ENCODE data around the gene FANCL.
"Not testable (repeated sequence)": the region's sequence is repeated elsewhere in the genome, so short reads cannot be mapped to it uniquely, and the experiment has no call there.

FANCL gene

DNA sequence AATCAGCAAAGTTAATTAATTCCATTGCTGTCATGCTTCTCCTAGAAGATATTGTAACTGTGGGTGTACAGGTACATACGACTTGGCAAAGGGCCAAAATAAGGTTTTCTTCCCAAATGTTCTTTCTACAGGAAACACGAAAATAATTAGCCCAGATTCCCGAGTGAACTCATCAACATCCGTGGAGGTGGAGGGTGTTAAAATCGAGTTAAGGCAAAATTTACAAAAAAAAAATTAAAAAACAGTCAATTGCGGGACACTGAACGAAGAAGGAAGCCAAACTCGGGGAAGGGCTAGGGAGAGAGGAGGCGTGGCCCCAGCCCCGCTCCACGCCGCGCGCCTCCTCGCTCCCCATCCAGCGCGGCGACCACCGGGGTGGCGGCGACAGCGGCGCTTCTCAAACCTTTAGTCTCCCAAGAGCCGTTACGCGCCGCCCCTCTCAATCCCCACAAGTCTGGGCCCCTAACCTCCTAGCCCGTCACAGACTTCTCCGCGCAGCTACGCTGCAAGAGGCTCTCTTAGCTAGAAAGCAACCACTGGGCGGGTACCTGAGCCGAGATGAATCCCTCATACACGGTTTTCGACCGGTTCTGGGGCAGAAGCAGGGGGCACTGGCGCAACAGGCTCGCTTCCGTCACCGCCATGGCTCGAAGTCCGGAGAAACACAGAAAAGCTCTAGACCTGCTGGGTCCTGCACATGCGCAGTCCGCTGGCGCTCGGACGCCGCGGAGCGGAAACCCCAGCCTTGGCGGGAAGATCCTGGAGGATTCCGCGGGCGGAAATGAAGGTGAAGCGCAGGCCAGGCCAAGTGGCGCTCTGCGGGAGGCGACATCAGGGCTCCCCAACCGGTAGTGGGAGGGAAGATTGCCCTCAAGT is at the start of gene FANCL:
TSS of gene FANCL (minus strand) at position 656 of the 876 bp plus-strand sequence. CDS start at position 644, 12 bp downstream.
- DNase-seq (ENCODE audit: low spot score) (peak; percentile 82), FAIRE-seq (peak; percentile 7)

DNA sequence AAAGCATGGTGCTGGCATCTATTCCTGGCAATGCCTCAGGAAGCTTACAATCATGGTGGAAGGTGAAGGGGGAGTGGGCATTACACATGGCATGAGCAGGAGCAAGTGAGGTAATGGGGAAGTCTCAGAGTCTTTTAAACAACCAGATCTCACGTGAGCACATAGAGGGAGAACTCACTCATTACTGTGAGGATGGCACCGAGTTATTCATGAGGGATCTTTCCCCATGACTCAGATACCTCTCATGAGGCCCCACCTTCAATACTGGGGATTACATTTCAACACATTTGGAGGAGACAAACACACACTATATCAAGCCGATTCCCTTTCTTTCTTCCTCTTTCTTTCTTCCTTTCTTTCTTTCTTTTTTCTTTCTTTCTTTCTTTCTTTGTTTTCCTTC is 47.9 kb upstream of the FANCL start:
- DNase-seq (ENCODE audit: low spot score) (no peak), FAIRE-seq (no peak)

DNA sequence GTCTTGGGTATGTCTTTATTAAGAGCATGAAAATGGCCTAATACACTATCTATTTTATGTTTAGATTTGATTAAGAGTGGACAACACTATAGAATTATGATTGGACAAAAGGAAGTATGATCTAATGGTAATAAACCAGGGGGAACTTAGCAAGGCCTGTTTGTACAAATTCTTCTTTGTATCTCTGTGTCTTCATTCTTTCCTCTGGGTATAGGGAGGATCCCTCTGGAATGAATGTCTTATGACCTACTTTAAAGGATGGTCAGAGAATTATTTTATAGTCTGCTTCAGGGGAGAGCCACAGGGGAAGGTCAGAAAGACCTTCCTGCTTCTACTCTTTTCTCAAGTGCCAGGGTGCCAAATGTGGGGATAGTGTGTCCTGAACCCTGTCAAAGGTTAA is 42.8 kb upstream of the FANCL start:
- DNase-seq (ENCODE audit: low spot score), result no peak
- FAIRE-seq, result no peak

DNA sequence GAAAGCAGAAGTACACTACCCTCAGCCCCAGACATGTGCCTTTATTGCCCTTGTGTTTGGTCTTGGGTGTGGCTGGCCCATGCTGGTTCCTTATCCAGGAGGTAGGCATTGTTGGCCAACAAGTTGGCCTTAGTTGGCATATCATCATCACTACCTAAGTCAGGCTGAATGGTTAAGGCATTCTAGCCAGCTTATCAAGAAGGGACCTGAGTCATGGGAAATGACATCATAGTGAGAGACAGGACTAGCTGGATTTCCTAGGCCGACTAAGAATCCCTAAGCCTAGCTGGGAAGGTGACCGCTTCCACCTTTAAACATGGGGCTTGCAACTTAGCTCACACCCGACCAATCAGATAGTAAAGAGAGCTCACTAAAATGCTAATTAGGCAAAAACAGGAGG is 34.0 kb upstream of the FANCL start:
- not testable (repeated sequence) for FAIRE-seq; DNase-seq (ENCODE audit: low spot score)

DNA sequence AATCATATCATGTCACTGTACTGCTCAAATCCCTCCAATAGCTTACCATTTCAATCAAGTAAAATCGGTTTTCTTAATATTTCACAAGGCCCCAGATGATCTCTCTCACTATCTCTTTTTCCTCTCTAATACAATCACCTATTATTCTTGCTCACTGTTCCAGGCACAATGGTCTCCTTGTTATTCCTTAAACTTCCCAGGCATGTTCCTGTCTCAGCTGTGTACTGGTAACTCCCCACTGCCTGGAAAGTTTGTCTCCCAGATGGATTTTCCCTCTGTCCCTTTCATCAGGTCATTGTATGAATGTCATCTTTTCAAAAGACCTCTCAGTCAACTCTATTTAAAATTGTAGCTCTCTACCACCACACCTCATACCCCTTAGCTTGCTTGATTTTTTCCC is 30.7 kb upstream of the FANCL start:
- FAIRE-seq, result no peak
- DNase-seq (ENCODE audit: low spot score), result no peak

DNA sequence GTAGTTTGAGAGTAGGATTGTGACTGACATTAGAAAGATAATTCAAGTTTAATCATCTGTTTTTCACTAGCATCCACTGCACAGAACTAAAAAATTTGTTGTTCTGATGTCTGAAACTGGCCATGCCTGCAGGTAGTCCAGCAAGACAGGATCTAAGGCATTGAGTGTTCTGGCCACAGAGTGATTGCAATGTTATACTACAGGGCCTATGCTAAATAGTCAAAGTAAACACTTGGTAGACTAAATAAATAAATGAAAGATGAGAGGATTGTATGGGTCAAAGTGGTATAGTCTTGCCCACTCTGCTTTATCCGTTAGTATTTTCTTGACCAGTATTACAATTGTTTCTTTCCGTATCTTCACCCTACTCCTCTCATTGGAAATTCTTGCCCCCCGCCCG is 27.6 kb upstream of the FANCL start:
- no peak for FAIRE-seq
- DNase-seq (ENCODE audit: low spot score), result no peak

DNA sequence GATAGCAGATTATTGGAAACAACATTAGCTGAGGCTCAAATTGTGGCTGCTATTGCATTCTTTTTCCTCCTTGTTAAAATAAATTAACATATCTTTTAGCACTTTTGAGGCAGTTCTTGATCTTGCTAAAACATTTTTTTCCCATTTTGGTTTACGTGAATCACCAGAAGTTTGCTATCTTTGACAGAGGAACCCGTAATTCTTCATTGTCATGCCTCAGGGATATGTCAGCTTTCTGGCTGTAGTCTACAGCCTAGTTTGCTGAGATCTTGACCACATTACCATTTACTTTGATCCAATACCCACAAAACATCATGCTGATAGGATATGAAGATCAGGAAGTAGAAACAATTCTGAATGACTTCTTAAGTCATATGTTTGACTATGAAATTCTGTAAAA is 25.1 kb upstream of the FANCL start:
- DNase-seq (ENCODE audit: low spot score) (no peak), FAIRE-seq (no peak)

- no peak for DNase-seq (ENCODE audit: low spot score)
These were observed 20.1 kb upstream of the FANCL start for GRCh38 chr2:58261209-58261608.

GRCh38 chr2:58258456-58258855 is 17.3 kb upstream of the FANCL start:
- not testable (repeated sequence) for DNase-seq (ENCODE audit: low spot score); FAIRE-seq

More at GRCh38 chr2:58261209-58261608, 20.1 kb upstream of the FANCL start:
- FAIRE-seq, result no peak

- not testable (repeated sequence) for DNase-seq (ENCODE audit: low spot score); FAIRE-seq
These were observed 10.4 kb upstream of the FANCL start for GRCh38 chr2:58251331-58252201.

- DNase-seq (ENCODE audit: low spot score) (no peak), FAIRE-seq (no peak)
These were observed 380 bp upstream of the FANCL start for GRCh38 chr2:58241546-58241864.

- DNase-seq (ENCODE audit: low spot score) (no peak), FAIRE-seq (no peak)
These were observed 1.7 kb downstream of the FANCL start for GRCh38 chr2:58239243-58239925.

DNA sequence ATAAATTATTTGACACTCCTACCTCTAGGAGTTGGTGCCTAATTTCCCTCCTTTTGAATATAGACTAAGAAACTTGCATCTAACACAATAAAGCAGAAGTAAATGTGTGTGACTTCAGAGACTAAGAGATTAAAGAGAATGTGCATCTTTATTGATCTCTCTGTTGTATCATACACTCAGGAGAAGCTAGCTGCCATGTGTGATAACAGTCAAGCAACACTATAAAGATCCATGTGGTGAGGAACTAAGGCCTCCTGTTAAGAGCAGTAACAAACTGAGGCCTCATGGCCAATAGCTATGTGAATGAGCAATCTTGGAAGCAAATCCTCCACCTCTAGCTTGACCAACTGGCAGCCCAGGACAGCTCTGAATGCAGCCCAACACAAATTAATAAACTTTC is 3.4 kb downstream of the FANCL start:
- FAIRE-seq, result no peak
- DNase-seq (ENCODE audit: low spot score), result no peak

DNA sequence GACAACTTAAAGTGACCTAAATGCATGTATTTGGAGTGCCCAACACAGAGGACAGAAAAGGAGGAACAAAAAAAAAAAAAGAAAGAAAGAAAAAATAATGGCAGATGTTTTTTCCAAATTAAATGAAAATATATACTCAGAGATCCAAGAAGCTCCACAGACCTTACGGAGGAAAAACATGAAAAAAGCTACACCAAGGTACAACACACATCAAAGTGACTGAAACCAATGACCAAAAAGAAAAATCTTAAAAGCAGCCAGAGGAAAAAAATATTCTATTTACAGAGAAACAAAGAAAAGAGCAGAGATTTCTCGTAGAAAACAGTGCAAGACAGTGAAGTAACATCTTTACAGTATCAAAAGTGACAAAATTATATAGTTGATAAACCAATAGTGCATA is 5.1 kb downstream of the FANCL start:
- DNase-seq (ENCODE audit: low spot score) (no peak), FAIRE-seq (no peak)

DNA sequence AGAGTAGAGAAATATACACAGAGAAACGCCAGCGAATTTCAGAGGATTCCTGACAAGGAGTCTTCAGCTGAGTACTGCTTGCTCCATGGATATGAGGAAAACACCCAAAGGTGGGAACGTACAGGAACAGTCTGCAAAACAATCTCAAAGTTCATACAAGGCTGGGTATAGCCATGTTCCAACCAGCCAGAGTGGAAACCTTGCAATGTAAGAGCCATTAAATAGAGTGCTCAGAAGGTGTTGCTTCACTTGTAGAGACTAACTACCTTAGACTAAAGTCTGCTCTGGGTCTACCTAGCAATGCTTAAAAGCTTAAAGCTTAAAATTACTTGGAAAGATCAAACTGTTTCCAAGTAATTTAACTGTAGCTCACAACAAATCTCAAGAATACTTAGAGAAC is 6.0 kb downstream of the FANCL start:
- FAIRE-seq (no peak), DNase-seq (ENCODE audit: low spot score) (no peak)

DNA sequence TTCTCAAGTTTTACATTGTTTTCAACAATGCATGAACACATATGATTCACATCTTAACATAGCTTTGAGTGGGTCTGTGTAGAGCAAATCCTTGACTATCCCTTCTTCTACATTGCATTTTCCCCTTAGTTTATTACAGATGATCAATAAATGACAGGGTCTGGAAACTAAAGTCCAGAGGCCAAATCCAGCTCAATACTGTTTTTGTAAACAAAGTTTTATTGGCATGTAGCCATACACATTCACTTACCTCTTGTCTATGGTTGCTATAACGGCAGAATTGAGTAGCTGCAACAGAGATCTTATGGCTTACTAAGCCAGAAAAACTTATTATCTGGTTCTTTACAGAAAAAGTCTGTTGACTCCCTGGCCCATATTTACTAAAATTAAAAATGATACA is 12.8 kb downstream of the FANCL start:
- DNase-seq (ENCODE audit: low spot score), result no peak
- no peak for FAIRE-seq

GRCh38 chr2:58227171-58227917 is 13.8 kb downstream of the FANCL start:
- DNase-seq (ENCODE audit: low spot score), result no peak
- no peak for FAIRE-seq

DNA sequence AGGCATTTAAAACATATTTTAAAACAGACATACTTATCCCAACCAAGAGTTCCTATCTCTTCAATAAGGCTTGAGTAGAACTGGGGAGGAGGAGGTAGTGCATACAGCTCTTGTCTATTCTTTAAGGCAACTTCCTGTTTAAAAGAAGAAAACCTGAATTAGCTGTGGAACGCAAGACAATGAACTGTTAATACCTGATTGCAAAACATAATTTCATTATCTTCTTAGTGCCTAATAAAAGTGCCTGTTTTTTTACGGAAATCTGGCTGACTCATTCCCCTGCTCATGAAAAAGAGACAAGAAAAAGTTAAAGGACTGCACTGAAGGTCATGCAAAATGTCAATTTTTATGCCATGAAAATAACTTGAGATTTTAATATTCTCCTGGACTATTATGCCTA is 19.2 kb downstream of the FANCL start:
- FAIRE-seq, result no peak
- DNase-seq (ENCODE audit: low spot score), result no peak

DNA sequence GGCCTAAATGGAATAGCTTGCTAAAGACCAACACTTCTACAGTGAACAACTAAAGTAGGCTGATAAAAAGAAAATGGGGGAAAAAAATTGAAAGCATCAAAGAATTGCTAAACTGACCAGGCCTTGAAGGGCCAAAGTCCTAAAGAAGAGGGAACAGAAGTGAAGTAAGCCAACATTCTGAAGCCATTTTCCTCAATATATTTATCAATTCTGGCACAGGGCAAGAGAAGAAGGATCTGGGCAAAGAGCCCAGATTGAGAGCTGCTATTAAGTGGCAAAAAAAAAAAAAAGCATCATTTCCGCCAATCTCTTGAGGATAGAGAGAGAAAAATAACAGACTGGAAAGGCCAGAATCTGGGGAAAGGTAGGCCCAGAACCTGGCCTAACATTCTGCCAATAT is 25.7 kb downstream of the FANCL start:
- FAIRE-seq, result no peak
- no peak for DNase-seq (ENCODE audit: low spot score)

GRCh38 chr2:58210951-58211568 is 30.1 kb downstream of the FANCL start:
- DNase-seq (ENCODE audit: low spot score); FAIRE-seq: not testable (repeated sequence)

GRCh38 chr2:58207189-58207588 is 33.9 kb downstream of the FANCL start:
- no peak for FAIRE-seq
- DNase-seq (ENCODE audit: low spot score), result no peak
